Measurements from ENCODE around the gene ZBTB11. TPM values are rescaled to one million over a fixed set of nuclear protein-coding genes. Genes with fewer than 3 reads are reported as not detected.
"Not testable (repeated sequence)": the region's sequence is repeated elsewhere in the genome, so short reads cannot be mapped to it uniquely, and the experiment has no call there.

The ZBTB11 gene
- total and polyA plus RNA-seq, 2 experiments from 2014 or later: 5.1 to 19.0 TPM

DNA sequence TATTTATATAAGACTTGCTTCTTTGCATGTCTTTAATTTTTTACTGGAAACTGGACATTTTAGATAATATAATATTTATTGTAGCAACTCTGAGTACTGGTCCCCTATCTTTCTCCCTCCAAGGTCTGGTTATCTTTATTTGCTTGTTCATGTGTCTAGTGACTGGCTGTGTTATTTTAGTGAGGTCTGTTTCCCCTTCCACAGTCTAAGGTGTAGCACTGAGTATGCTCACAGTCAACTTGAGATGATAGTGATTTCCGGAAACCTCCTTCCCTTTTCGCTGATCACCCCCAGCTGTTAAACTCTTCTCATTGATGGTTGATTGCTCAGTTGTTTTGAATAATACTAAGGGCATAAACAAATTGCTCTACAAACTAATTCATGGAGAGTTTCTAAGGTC, 65.9 kb downstream of the ZBTB11 start:
- 85% methylated on average over 2 of the region's 2 CpGs for WGBS (ENCODE audit: low lambda C conversion rate, missing lambda C conversion rate)
- no peaks in the 10 kb centered on the region for H4K20me1 ChIP-seq (ENCODE audit: insufficient read depth, poor library complexity, severe bottlenecking)
- no peaks in the 10 kb centered on the region for H3K9me3 ChIP-seq (ENCODE audit: low read depth)
- H2AFZ ChIP-seq: no peak overlapping the region
- no peaks in the 10 kb centered on the region for H3K79me2 ChIP-seq
- no peak for DNase-seq (ENCODE audit: low spot score)
- TF ChIP-seq, protein P1, sequence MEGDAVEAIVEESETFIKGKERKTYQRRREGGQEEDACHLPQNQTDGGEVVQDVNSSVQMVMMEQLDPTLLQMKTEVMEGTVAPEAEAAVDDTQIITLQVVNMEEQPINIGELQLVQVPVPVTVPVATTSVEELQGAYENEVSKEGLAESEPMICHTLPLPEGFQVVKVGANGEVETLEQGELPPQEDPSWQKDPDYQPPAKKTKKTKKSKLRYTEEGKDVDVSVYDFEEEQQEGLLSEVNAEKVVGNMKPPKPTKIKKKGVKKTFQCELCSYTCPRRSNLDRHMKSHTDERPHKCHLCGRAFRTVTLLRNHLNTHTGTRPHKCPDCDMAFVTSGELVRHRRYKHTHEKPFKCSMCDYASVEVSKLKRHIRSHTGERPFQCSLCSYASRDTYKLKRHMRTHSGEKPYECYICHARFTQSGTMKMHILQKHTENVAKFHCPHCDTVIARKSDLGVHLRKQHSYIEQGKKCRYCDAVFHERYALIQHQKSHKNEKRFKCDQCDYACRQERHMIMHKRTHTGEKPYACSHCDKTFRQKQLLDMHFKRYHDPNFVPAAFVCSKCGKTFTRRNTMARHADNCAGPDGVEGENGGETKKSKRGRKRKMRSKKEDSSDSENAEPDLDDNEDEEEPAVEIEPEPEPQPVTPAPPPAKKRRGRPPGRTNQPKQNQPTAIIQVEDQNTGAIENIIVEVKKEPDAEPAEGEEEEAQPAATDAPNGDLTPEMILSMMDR (IDR thresholded peaks at IDR 0.05; ENCODE audit: poor library complexity): no peak
- no peak for TF ChIP-seq EZH2phosphoT487 (IDR thresholded peaks at IDR 0.05; ENCODE audit: low read depth, severe bottlenecking, unreplicated experiment)
- TF ChIP-seq EZH2 (IDR thresholded peaks at IDR 0.05; ENCODE audit: borderline replicate concordance): no peak
- no peaks in the 10 kb centered on the region for H3K36me3 ChIP-seq (replicated peaks; ENCODE audit: insufficient read depth, low read depth)
- no peaks in the 10 kb centered on the region for H3K4me1 ChIP-seq (ENCODE audit: insufficient read depth)
- no peaks in the 10 kb centered on the region for H3K9me2 ChIP-seq (replicated peaks; ENCODE audit: insufficient read depth)
- no peak overlapping the region for H3K4me3 ChIP-seq
- no peak overlapping the region for H3K27ac ChIP-seq
- H3K27me3 ChIP-seq: no peaks in the 10 kb centered on the region
- H3K4me2 ChIP-seq: no peak overlapping the region

DNA sequence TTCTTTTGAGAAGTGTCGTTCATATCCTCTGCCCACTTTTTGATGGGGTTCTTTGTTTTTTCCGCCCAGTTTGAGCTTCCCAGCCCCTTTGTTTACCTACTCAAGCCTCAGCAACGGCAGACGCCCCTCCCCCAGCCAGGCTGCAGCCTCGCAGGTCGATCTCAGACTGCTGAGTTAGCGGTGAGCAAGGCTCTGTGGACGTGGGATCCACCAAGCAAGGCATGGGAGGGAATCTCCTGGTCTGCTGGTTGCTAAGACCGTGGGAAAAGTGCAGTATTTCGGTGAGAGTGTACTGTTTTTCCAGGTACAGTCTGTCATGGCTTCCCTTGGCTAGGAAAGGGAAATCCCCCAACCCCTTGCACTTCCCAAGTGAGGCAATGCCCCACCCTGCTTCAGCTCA, 71.5 kb downstream of the ZBTB11 start:
- not testable (repeated sequence) for H3K4me3 ChIP-seq; H3K27ac ChIP-seq; H3K27me3 ChIP-seq; H3K79me2 ChIP-seq; H3K9me2 ChIP-seq (replicated peaks; ENCODE audit: insufficient read depth); H3K4me2 ChIP-seq; H3K4me1 ChIP-seq (ENCODE audit: insufficient read depth); H2AFZ ChIP-seq; H3K36me3 ChIP-seq (replicated peaks; ENCODE audit: insufficient read depth, low read depth); DNase-seq (ENCODE audit: low spot score); H3K9me3 ChIP-seq (ENCODE audit: low read depth); H4K20me1 ChIP-seq (ENCODE audit: insufficient read depth, poor library complexity, severe bottlenecking)
- WGBS (ENCODE audit: low lambda C conversion rate, missing lambda C conversion rate): 61% methylated on average over 10 of the region's 10 CpGs

DNA sequence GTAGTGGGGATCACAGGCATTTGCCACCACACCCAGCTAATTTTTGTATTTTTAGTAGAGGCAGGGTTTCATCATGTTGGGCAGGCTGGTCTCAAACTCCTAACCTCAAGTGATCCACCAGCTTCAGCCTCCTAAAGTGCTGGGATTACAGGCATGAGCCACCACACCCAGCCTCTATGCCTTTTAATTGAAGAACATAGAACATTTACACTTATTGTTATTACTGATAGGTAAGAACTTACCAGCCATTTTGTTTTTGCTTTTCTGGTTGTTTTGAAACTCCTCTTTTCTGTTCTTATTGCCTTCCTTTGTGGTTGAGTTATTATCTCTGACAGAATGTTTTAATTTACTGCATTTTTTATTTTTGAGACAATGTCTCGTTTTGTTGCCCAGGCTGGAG, 73.7 kb downstream of the ZBTB11 start:
- Histone ChIP-seq H2AFZ (no peak overlapping the region), H3K27me3 (no peaks in the 10 kb centered on the region), H3K4me1 (ENCODE audit: insufficient read depth) (no peaks in the 10 kb centered on the region), H3K4me2 (no peak overlapping the region), H3K9me2 (replicated peaks; ENCODE audit: insufficient read depth) (no peaks in the 10 kb centered on the region), H3K36me3 (replicated peaks; ENCODE audit: insufficient read depth, low read depth) (no peaks in the 10 kb centered on the region), H3K9me3 (ENCODE audit: low read depth) (no peaks in the 10 kb centered on the region), H3K27ac (no peak overlapping the region), H4K20me1 (ENCODE audit: insufficient read depth, poor library complexity, severe bottlenecking) (no peaks in the 10 kb centered on the region), H3K79me2 (no peaks in the 10 kb centered on the region), H3K4me3 (no peak overlapping the region)
- no peak for DNase-seq (ENCODE audit: low spot score)
- no peak for TF ChIP-seq EZH2 (IDR thresholded peaks at IDR 0.05; ENCODE audit: borderline replicate concordance)
- WGBS (ENCODE audit: low lambda C conversion rate, missing lambda C conversion rate): 93% methylated on average over 1 of the region's 1 CpG

- TF ChIP-seq EZH2phosphoT487 (IDR thresholded peaks at IDR 0.05; ENCODE audit: low read depth, severe bottlenecking, unreplicated experiment) (no peak), EZH2 (IDR thresholded peaks at IDR 0.05; ENCODE audit: borderline replicate concordance) (no peak)
- TF ChIP-seq, protein P1 (IDR thresholded peaks at IDR 0.05; ENCODE audit: poor library complexity): no peak
Observed at GRCh38 chr3:101602731-101603130, 74.2 kb downstream of the ZBTB11 start.

More at GRCh38 chr3:101602731-101603130, 74.2 kb downstream of the ZBTB11 start:
- H3K4me1 ChIP-seq (ENCODE audit: insufficient read depth): no peaks in the 10 kb centered on the region
- H4K20me1 ChIP-seq (ENCODE audit: insufficient read depth, poor library complexity, severe bottlenecking): no peaks in the 10 kb centered on the region
- no peaks in the 10 kb centered on the region for H3K9me2 ChIP-seq (replicated peaks; ENCODE audit: insufficient read depth)
- H2AFZ ChIP-seq: no peak overlapping the region
- H3K79me2 ChIP-seq: no peaks in the 10 kb centered on the region
- no peak overlapping the region for H3K4me3 ChIP-seq
- 92% methylated on average over 3 of the region's 3 CpGs for WGBS (ENCODE audit: low lambda C conversion rate, missing lambda C conversion rate)
- H3K27ac ChIP-seq: no peak overlapping the region
- H3K4me2 ChIP-seq: no peak overlapping the region
- H3K36me3 ChIP-seq (replicated peaks; ENCODE audit: insufficient read depth, low read depth): no peaks in the 10 kb centered on the region
- H3K9me3 ChIP-seq (ENCODE audit: low read depth): no peaks in the 10 kb centered on the region
- DNase-seq (ENCODE audit: low spot score): no peak
- no peaks in the 10 kb centered on the region for H3K27me3 ChIP-seq

Small RNAs within 50 kb of the gene (small RNA-seq; reads per million reads assigned to genes)
- gene RF00019: not detected
- gene RNU6-1256P: not detected
- 0.12 reads per million for gene RNY1P12

Other genes with a start within 250 kb of the ZBTB11 start
- 32.4 and 40.9 TPM in 2 replicates for gene SENP7, start 163.9 kb downstream of the ZBTB11 start, total RNA-seq
- gene SENP7, start 163.9 kb downstream of the ZBTB11 start, polyA plus RNA-seq: 7.7 and 10.1 TPM in 2 replicates
- gene TRMT10C, start 115.3 kb downstream of the ZBTB11 start, total RNA-seq: 36.9 and 42.0 TPM in 2 replicates
- 27.9 and 37.9 TPM in 2 replicates for gene TRMT10C, start 115.3 kb downstream of the ZBTB11 start, polyA plus RNA-seq
- gene PCNP, start 103.0 kb downstream of the ZBTB11 start, total RNA-seq: 133 and 136 TPM in 2 replicates
- 80.8 and 86.4 TPM in 2 replicates for gene PCNP, start 103.0 kb downstream of the ZBTB11 start, polyA plus RNA-seq
- gene RPL24, start 9.6 kb upstream of the ZBTB11 start, total RNA-seq: 1,543 and 1,615 TPM in 2 replicates
- gene RPL24, start 9.6 kb upstream of the ZBTB11 start, polyA plus RNA-seq: 346 and 401 TPM in 2 replicates
- 9.0 and 12.1 TPM in 2 replicates for gene CEP97, start 47.5 kb upstream of the ZBTB11 start, total RNA-seq
- 2.4 and 4.1 TPM in 2 replicates for gene CEP97, start 47.5 kb upstream of the ZBTB11 start, polyA plus RNA-seq
- 5.1 and 5.9 TPM in 2 replicates for gene NXPE3, start 102.1 kb upstream of the ZBTB11 start, total RNA-seq
- 5.8 and 5.9 TPM in 2 replicates for gene NXPE3, start 102.1 kb upstream of the ZBTB11 start, polyA plus RNA-seq
- gene NFKBIZ, start 172.4 kb upstream of the ZBTB11 start, total RNA-seq: 164 and 182 TPM in 2 replicates
- gene NFKBIZ, start 172.4 kb upstream of the ZBTB11 start, polyA plus RNA-seq: 160 and 192 TPM in 2 replicates

Measured in hepatocyte (in vitro differentiated cells).